ENCODE data around the gene FSTL4.
"Not testable (repeated sequence)": the region's sequence is repeated elsewhere in the genome, so short reads cannot be mapped to it uniquely, and the experiment has no call there.

The FSTL4 gene

DNA sequence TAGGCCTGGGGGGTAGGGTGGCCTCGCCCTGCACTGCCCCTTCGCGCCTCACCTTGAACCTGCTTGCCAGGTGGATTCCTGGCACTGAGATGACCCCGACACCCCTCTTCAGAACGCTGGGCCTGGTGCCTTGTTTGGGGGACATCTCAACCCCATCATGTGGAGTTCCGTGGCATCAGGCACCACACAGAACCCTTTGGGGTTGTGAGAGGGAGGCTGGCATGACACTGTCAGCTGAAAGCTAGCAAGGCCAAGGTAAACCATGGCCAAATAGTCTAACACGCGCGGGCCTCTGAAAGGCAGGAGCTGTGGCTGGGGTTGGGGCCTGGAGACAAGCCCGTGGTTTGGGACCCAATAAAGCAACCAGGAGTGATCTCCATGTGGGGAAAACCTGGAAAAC lies 163.2 kb downstream of the FSTL4 start:
- no peak overlapping the region for H3K4me3 ChIP-seq (ENCODE audit: low read length)
- H3K4me1 ChIP-seq (ENCODE audit: low read length): no peaks in the 10 kb centered on the region
- no peak overlapping the region for H3K9ac ChIP-seq (ENCODE audit: low read length)
- no peaks in the 10 kb centered on the region for H3K79me2 ChIP-seq (ENCODE audit: low read length)
- H3K27ac ChIP-seq (ENCODE audit: low read length): no peak overlapping the region
- H3F3A ChIP-seq (ENCODE audit: insufficient read depth, low read length): no peaks in the 10 kb centered on the region
- H3K27me3 ChIP-seq (replicated peaks; ENCODE audit: insufficient read depth, low read length): no peaks in the 10 kb centered on the region
- no peak overlapping the region for H2AFZ ChIP-seq (ENCODE audit: low read length)
- TF ChIP-seq EZH2 (optimal IDR thresholded peaks at IDR 0.05; ENCODE audit: low read depth, low read length) (no peak), CTCF (IDR thresholded peaks at IDR 0.05; ENCODE audit: low read length) (no peak), EZH2phosphoT487 (IDR thresholded peaks at IDR 0.05; ENCODE audit: low read length) (no peak)
- no peaks in the 10 kb centered on the region for H4K20me1 ChIP-seq (ENCODE audit: insufficient read depth, low read length)
- no peak for DNase-seq
- H3K36me3 ChIP-seq (replicated peaks; ENCODE audit: insufficient read depth, low read length): no peaks in the 10 kb centered on the region
- H3K9me2 ChIP-seq (replicated peaks; ENCODE audit: insufficient read depth, low read length): no peaks in the 10 kb centered on the region
- H3K9me3 ChIP-seq (replicated peaks; ENCODE audit: insufficient read depth, low read length): no peaks in the 10 kb centered on the region
- H3K4me2 ChIP-seq (ENCODE audit: low read depth, low read length): no peak overlapping the region

- Histone ChIP-seq H3K4me1 (ENCODE audit: low read length) (no peaks in the 10 kb centered on the region), H3K9me3 (replicated peaks; ENCODE audit: insufficient read depth, low read length) (no peaks in the 10 kb centered on the region), H3K9me2 (replicated peaks; ENCODE audit: insufficient read depth, low read length) (no peaks in the 10 kb centered on the region), H3K4me3 (ENCODE audit: low read length) (no peak overlapping the region), H3K27me3 (replicated peaks; ENCODE audit: insufficient read depth, low read length) (no peaks in the 10 kb centered on the region), H3K27ac (ENCODE audit: low read length) (no peak overlapping the region), H3K36me3 (replicated peaks; ENCODE audit: insufficient read depth, low read length) (no peaks in the 10 kb centered on the region), H3K9ac (ENCODE audit: low read length) (no peak overlapping the region), H3K79me2 (ENCODE audit: low read length) (no peaks in the 10 kb centered on the region), H3K4me2 (ENCODE audit: low read depth, low read length) (no peak overlapping the region), H4K20me1 (ENCODE audit: insufficient read depth, low read length) (no peaks in the 10 kb centered on the region), H3F3A (ENCODE audit: insufficient read depth, low read length) (no peaks in the 10 kb centered on the region), H2AFZ (ENCODE audit: low read length) (no peak overlapping the region)
- no peak for TF ChIP-seq CTCF (IDR thresholded peaks at IDR 0.05; ENCODE audit: low read length)
- no peak for TF ChIP-seq EZH2phosphoT487 (IDR thresholded peaks at IDR 0.05; ENCODE audit: low read length)
- no peak for TF ChIP-seq EZH2 (optimal IDR thresholded peaks at IDR 0.05; ENCODE audit: low read depth, low read length)
- no peak for DNase-seq
Measured at GRCh38 chr5:133446440-133446839, 165.9 kb downstream of the FSTL4 start.

- no peaks in the 10 kb centered on the region for H3F3A ChIP-seq (ENCODE audit: insufficient read depth, low read length)
- no peak overlapping the region for H2AFZ ChIP-seq (ENCODE audit: low read length)
- no peak overlapping the region for H3K4me2 ChIP-seq (ENCODE audit: low read depth, low read length)
- TF ChIP-seq CTCF (IDR thresholded peaks at IDR 0.05; ENCODE audit: low read length): no peak
- TF ChIP-seq EZH2 (optimal IDR thresholded peaks at IDR 0.05; ENCODE audit: low read depth, low read length): no peak
- TF ChIP-seq EZH2phosphoT487 (IDR thresholded peaks at IDR 0.05; ENCODE audit: low read length): no peak
- no peaks in the 10 kb centered on the region for H3K4me1 ChIP-seq (ENCODE audit: low read length)
- DNase-seq: no peak
- H3K4me3 ChIP-seq (ENCODE audit: low read length): no peak overlapping the region
- no peaks in the 10 kb centered on the region for H3K79me2 ChIP-seq (ENCODE audit: low read length)
- no peaks in the 10 kb centered on the region for H3K9me2 ChIP-seq (replicated peaks; ENCODE audit: insufficient read depth, low read length)
- no peak overlapping the region for H3K27ac ChIP-seq (ENCODE audit: low read length)
- H4K20me1 ChIP-seq (ENCODE audit: insufficient read depth, low read length): no peaks in the 10 kb centered on the region
- H3K36me3 ChIP-seq (replicated peaks; ENCODE audit: insufficient read depth, low read length): no peaks in the 10 kb centered on the region
- H3K9ac ChIP-seq (ENCODE audit: low read length): no peak overlapping the region
- H3K27me3 ChIP-seq (replicated peaks; ENCODE audit: insufficient read depth, low read length): no peaks in the 10 kb centered on the region
- H3K9me3 ChIP-seq (replicated peaks; ENCODE audit: insufficient read depth, low read length): no peaks in the 10 kb centered on the region
Measured at GRCh38 chr5:133445744-133446143, 166.6 kb downstream of the FSTL4 start.

- H3K79me2 ChIP-seq (ENCODE audit: low read length); H3F3A ChIP-seq (ENCODE audit: insufficient read depth, low read length): not testable (repeated sequence)
Measured at GRCh38 chr5:133445204-133445603, 167.1 kb downstream of the FSTL4 start.

More at GRCh38 chr5:133445204-133445603, 167.1 kb downstream of the FSTL4 start:
- not testable (repeated sequence) for H3K4me1 ChIP-seq (ENCODE audit: low read length); H3K4me2 ChIP-seq (ENCODE audit: low read depth, low read length); H4K20me1 ChIP-seq (ENCODE audit: insufficient read depth, low read length); H3K4me3 ChIP-seq (ENCODE audit: low read length); H3K27ac ChIP-seq (ENCODE audit: low read length); H3K9ac ChIP-seq (ENCODE audit: low read length); H3K27me3 ChIP-seq (replicated peaks; ENCODE audit: insufficient read depth, low read length); H2AFZ ChIP-seq (ENCODE audit: low read length); DNase-seq; H3K36me3 ChIP-seq (replicated peaks; ENCODE audit: insufficient read depth, low read length); H3K9me3 ChIP-seq (replicated peaks; ENCODE audit: insufficient read depth, low read length); H3K9me2 ChIP-seq (replicated peaks; ENCODE audit: insufficient read depth, low read length)
